HG02884 (cell line): ENCODE data around the gene UBE2G2.
"Not testable (repeated sequence)": the region's sequence is repeated elsewhere in the genome, so short reads cannot be mapped to it uniquely, and the experiment has no call there.

Experiments used
- ATAC-seq: cut with Tn5 transposase; IDR thresholded peaks from one replicate; pipeline ENCODE4 v1.9.1; 2021; ENCODE audit warnings: mild to moderate bottlenecking, moderate library complexity; ENCODE audit not compliant: unreplicated experiment

The UBE2G2 gene

GRCh38 chr21:44836666-44837471, 35.2 kb upstream of the UBE2G2 start:
- no peak for ATAC-seq

- ATAC-seq, result no peak
Measured at GRCh38 chr21:44836349-44836665, 34.7 kb upstream of the UBE2G2 start.

GRCh38 chr21:44835647-44835973, 34.0 kb upstream of the UBE2G2 start:
- no peak for ATAC-seq

- no peak for ATAC-seq
Measured at GRCh38 chr21:44834951-44835646, 33.5 kb upstream of the UBE2G2 start.

- ATAC-seq, result no peak
Measured at GRCh38 chr21:44834231-44834950, 32.8 kb upstream of the UBE2G2 start.

- no peak for ATAC-seq
Measured at GRCh38 chr21:44833663-44834062, 32.0 kb upstream of the UBE2G2 start.

GRCh38 chr21:44832516-44833255, 31.1 kb upstream of the UBE2G2 start:
- not testable (repeated sequence) for ATAC-seq

GRCh38 chr21:44831227-44831860, 29.7 kb upstream of the UBE2G2 start:
- no peak for ATAC-seq

GRCh38 chr21:44829507-44830092, 28.0 kb upstream of the UBE2G2 start:
- ATAC-seq, result no peak

- no peak for ATAC-seq
Measured at GRCh38 chr21:44828362-44829056, 26.9 kb upstream of the UBE2G2 start.

GRCh38 chr21:44823179-44823660, 21.6 kb upstream of the UBE2G2 start:
- no peak for ATAC-seq

- no peak for ATAC-seq
Measured at GRCh38 chr21:44822484-44823178, 21.0 kb upstream of the UBE2G2 start.

GRCh38 chr21:44820851-44821250, 19.2 kb upstream of the UBE2G2 start:
- ATAC-seq, result no peak

- no peak for ATAC-seq
Measured at GRCh38 chr21:44819283-44820243, 17.9 kb upstream of the UBE2G2 start.

GRCh38 chr21:44818640-44819011, 17.0 kb upstream of the UBE2G2 start:
- ATAC-seq, result no peak

- ATAC-seq, result peak; percentile 45
Measured at GRCh38 chr21:44817914-44818639, 16.5 kb upstream of the UBE2G2 start, which contains the start of gene SUMO3. TSS of gene SUMO3 (minus strand) at chr21:44818062. CDS start at chr21:44817968, 94 bp downstream.

- peak; percentile 77 for ATAC-seq
Measured at GRCh38 chr21:44817506-44817880, 15.9 kb upstream of the UBE2G2 start.
